ENCODE results near the gene NCOA7.

DNA sequence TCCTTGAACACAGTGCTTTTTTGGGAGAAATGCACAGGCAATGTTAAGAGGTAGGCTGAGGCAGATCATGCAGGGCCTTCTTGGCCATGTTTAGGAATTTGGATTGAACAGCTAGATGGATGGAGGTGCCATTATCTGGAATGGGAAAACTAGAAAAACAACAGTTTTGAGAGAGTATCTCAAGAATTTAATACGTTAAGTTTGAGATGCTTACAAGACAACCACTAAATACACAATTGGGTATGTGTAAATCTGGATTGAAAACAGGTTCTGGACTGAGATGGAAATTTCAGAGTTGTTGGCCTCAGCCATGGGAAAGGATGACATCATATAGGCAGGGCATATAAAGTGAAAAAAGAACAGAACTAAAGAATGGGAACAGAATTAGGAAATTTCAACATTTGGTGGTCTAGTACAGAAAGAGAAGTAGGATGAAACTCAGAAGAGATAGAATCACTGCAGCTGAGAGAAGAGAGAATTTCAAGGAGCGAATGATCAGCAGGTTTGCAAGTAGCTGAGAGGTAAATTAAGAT, 37.1 kb downstream of the NCOA7 start:
- TF ChIP-seq CTCF (IDR thresholded peaks at IDR 0.05; ENCODE audit: borderline replicate concordance, extremely low read depth, low read length, poor library complexity, severe bottlenecking) (no peak), EZH2 (IDR thresholded peaks at IDR 0.05; ENCODE audit: borderline replicate concordance, low read depth, low read length, severe bottlenecking) (no peak)

Measured in DND-41 (cell line).